ENCODE results near the gene MARCHF10.

Gene MARCHF10

DNA sequence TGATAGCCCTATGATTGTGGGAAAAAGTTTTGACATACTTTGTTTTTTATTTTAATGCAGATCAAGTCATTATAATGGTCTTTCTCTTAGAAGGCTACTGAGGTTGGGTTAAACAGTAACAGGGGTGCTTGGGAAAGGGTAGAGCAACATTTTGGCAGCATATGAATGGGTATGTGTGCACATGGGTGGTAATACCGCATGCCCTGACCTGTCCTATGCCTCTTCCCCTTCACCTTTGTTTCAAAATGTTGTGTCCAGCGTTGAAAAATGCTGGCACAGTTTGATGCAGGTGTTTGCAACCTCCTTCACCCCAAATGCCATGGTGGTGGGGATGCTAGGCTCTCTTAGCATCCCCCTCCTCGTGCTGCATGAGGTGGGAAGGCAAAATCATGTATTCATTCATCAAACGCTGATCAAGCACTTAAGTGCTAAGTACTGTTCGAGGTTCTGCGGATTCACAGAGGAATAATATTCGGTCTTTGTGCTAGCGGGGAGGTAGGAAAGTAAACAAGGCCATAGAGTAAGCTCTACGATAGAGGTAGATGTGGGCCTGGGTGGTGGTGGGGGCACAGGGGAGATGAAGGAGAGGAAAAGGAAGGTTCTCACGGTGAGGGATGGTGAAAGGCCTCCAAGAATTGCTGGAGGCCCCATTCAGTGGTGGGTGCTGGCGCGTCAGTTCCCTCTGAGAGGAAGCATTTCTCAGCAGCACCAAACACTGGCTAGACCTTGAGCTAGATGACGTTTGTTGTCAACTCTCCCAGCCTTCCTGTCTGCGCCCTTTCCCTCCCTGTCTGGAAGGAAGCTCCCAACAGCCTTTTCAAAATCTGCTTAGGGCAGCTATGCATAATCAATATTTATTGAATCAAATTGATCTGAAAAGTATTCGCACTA lies 13.3 kb upstream of the MARCHF10 start:
- no peak for FAIRE-seq

DNA sequence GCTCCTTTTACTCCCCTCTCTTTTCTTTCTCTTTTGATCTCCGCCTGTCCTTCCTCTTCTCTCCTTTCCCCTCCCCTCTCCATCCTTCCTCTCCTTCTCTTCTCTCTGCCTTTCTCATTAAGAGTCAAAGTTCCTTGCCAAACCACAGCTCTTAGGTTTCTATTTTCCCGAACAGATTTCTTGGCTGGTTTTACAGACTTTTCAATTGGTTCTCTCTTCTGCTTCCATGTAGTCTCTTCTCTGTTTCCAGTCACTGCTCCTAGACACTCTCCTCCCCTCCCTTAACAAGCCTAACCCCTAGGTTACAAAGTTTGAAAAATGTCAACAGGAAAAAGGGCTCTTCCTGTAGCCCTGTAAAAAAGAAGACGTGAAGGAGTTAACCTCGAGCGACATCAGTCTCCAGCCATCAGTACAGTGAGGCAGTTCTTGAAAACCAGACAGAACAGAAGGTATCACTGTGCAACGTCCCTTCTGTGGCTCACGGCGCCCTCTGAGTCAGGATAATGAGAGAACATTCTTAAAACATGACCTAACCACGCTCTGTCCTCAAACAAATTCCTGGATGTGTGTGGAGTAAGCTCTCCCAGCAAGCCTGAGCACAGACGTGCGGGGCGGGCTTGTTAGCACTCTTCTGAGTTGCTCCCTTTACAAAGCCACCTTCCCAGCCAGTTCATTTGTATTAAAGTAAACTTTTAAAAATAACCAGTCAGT lies 11.6 kb upstream of the MARCHF10 start:
- FAIRE-seq: peak; percentile 43

DNA sequence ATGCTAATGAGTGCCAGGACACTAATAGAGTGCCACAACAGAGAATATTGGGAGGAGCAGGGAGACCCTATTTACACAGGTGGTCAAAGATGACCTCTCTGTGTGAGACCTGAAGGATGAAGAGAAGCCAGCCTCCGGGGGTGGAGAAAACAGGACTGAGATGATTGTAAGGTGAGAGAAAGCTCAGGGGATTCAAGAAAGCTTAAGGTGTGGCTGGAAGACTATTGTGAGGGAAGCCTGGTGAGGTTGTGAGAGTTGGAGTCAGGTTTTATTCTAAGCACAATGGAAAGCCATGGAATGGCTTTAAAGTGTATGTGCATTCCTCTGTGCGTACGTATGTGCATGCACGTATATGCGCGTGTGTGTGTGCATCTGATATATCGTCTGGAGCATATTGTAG lies 10.4 kb upstream of the MARCHF10 start:
- FAIRE-seq: no peak

DNA sequence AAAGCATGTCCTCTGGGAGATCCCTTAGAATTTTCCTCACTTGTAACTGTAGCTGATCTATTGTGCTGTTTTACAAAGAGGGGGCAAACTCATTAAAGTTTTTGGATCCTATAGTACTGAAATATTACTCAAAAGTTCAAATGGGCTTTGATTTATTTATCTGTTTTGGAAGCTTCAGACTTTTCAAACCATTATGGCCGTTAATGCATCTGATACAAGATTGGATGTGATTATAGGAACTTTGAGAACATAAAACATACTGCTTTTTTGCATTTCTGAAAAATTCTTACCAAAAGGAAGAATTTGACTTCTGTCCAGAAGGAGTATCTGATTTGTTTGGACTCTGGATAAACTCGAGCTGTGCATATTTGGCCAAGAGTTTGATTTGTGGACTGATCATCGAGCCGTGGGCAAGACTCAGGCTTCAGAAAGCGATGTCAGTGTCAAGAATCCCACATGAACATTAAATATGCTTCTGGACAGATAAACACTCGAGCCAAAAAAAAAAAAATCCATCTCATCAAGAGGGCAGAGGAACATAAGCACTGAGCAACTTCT lies 8.2 kb upstream of the MARCHF10 start:
- FAIRE-seq: no peak

DNA sequence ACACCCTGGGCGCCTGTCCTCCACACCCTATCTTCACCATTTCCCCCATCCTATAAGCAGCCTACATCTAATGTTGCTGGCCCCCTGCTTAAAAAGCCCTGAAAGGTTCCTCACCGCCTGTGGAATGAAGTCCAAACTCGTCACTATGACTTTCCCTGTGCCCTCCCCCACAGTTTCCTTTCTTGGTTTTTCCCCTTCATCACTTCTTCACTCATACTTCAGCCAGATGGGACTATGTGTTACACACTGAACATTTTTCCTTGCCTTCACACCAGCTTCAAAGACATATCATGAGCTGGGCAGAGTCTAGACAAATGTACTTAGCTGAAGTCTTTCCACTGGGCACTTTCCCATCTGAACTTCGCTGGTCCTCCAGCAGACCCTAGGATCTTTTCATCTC lies 1.5 kb upstream of the MARCHF10 start:
- no peak for FAIRE-seq

DNA sequence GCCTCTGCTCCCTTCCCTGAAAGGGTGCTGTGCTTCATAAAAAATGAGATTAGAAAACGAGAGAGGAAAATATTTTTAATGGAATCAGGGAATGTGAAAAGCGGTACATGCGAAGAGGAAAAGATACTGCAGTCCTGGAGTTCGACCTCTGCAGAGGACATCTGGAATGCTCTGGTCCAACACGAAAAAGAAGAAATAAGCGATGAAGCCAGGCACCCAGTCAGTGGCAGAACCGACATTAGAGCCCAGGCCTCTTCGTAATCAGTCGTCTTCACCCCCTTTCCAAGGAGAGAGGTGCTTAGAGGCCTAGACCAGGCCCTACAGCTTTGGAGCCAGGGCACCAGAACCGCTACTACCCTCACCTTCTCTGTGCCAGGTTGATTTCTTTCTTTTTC lies 459 bp upstream of the MARCHF10 start:
- no peak for FAIRE-seq

DNA sequence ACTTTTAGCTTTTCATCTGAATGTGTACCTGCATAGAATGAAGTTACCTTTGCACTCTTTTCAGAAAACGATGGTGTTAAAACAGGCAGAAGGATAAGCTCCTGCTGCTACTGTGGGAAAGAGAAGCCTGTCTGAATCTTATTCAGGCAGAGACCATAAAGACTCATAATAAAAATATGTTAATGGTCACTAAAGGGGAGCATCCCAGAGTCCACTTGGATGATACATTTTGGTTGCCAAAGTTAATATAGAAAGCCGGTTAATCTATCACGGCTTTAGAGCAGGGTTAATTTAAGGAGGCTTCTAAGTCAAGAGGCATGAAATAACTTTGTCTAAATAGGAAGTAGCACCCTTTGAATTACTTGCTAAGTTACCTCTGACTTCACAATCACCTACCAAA lies 2.9 kb downstream of the MARCHF10 start:
- FAIRE-seq: no peak

DNA sequence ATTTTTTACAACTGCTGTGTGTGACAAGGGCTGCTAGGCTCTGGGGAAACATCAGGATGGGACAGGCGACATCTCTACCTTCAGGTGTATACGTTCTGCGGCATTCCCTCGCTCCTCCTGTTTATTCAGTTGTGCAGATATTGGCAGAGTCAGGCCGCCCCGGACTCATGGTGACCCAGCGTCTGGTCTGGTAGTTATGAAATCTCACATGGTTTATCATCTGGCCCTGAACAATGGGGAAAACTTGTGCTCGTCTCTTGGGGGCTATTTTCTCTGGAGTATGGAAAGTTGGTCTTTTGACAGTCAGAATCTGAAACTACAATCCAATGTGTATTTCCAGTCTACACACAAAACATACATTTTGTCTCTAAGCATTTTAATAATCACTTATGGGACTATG lies 3.3 kb downstream of the MARCHF10 start:
- no peak for FAIRE-seq

DNA sequence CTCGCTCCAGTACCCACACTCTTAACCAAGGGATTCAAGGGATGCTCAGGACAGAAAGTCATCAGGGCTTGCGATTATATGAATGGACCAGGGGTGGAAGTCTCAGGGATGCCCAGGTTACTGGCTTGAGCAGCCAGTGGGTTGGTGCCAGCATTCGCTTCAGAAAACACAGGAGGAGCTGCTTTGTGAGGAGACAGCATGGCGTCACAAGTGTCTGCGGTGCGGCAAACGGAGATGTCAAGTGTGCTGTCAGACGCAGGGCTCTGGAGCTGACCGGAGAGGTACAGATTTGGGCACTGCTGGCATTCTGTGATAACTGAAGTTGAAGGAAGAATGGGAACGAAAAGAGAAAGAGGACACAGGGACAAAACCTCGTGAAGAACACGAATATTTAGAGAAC lies 4.1 kb downstream of the MARCHF10 start:
- no peak for FAIRE-seq

DNA sequence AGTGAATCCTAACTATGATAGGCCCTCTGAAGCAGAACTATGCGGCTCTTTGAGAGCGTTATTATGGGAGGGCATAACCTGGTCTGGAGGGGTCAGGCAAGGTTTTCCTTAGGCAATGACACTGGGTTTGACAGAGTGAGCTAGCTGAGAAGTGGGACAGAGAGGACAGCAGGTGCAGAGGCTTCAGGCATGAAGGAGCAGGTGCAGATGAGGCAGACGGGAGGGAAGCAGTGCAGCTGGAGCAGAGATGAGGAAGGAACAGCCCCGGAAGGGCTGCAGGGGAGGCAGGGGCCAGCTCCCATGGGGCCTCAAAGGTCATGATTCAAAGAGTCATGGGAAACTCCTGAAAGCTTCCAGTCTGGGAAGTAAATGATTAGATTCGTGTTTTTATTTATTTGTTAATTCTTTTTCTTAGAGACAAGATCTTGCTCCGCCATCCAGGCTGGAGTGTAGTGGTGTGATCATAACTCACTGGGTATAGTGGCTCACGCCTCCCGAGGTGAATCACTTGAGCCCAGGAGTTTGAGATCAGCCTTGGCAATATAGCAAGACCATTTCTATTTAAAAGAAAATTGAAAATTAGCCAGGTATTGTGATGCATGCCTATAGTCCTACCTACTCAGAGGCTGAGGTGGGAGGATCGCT lies 5.4 kb downstream of the MARCHF10 start:
- no peak for FAIRE-seq

DNA sequence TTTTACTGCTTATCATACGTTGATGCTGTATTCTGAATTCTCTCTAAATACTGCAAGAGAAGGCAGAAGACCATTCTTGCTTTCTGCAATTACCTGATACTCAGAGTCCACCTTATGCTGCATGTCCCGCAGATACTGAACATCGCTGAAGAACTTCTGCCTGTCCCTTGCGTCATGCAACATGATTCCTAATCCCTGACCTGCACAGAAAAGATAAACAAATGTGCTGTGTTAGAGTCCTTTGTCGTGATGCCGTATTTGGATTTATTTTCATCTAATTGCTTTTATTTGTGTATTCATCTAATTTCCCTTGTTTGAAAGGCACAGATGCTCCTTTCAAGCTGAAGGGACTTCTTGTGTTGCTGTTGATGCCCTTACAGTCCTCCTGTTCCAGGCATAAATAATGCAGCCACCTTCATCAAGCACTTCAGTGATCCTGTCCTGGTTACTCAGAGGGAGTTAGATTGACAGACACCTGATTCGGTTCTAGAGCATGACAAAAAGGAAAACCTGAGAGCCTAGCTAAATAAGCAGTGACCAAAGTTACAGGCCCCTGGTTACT lies 6.5 kb downstream of the MARCHF10 start:
- peak; percentile 53 for FAIRE-seq

DNA sequence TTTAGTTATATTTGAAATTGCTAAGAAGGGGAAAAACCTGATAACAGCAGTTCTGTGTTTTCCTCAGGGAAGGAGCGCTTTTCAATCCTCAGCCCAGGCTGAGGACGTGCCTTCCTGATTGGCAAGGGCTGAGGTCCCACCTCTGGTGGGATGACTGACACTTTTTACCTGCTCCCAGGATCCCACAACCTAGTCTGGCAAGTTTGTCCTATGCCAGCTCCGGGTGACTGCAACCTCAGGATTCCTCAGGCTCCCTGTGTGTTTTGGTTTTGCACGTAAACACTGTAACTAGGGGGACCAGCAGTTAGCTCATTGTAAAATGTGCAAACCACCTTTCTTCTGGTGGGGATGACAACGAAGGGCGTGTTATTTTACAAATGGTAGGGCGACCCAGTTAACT lies 7.5 kb downstream of the MARCHF10 start:
- peak; percentile 84 for FAIRE-seq

DNA sequence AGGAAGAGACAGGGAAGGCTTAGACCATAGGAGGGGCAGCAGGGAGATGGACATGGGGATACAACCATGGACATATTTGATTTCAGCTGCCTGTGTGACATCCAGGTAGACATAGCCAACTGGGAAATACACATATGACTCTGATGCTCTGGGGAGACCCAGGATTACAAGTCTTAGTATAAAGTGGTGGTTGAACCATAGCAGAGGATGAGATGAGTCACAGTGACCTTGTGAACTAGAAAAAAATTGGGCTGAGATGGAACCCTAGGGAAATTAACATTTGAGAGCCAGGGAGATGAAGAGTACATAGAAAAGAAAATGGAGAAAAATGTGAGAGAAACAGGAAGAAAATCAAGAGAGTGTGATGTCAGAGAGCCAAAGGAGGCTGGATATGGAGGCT lies 10.2 kb downstream of the MARCHF10 start:
- FAIRE-seq: no peak

DNA sequence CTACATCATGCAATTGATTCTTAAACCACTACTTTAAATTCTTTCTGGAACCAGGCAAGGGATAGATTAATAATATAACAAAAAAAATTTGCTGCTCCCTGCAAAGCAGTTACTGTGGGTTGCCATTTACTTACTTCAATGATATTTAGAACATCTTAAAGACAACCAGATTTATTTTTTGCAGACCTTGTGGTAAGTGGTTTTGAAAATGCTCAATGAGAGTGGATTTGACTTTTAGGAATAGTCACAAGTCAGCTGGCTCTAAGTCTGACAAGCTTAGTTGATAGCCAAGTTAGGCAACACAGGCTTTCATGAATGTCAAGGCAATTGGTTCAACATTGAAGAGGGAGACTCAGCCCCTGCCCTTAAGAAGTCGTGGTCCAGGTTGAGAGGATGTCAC lies 11.8 kb downstream of the MARCHF10 start:
- FAIRE-seq: no peak

DNA sequence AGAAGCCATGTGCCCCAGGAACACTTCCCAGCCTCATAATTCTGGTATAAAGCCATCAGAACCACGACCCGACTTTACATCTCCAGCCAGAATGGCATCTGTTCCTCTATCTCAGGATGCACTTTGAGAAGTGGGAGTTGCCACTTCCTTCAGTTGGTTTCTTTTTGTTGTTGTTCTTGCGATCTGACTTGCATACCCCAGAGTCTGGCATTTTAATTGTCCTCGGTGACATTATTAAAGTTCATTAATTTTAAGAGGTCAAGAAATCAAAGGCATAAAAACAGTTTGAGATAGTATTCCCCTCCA lies 13.5 kb downstream of the MARCHF10 start:
- FAIRE-seq: no peak

DNA sequence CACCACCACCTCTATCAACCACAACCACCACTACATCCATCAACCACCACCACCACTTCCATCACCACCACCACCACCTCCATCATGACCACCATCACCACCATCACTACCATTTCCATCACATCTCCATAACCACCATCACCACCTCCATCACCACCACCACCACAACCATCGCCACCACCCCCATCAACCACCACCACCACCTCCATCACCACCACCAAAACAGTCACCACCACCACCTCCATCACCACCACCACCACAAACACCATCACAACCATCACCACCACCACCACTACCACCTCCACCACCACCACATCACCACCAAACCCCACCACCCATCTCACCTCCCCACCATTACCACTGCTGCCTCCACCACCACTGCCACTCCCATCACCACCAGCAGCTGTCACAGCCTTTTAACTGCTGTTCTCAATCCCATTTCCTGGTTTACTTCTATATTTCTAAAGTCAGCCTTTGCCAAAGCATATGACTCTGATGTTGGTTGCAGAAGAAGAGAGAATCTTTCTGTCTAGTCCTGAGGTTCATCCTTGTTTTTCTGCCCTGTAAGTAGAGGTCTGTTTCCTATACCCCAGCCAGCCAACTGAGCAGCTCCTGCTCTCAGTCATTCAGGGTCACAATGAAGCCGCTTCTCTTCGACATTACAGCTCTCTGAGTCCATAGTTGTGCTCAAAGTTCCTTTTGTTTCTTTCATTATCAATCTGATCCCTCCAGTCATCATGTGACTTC lies 14.0 kb downstream of the MARCHF10 start:
- no peak for FAIRE-seq

DNA sequence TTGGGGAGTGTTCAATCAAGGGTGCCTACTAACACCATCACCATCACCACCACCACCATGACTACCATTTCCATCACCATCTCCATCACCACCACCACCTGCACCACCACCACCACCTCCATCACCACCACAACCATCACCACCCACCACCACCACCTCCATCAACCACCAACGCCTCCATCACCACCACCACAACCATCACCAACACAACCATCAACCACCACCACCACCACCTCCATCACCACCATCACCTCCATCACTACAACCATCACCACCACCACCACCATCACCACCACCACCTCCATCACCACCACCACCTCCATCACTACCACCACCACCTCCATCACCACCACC lies 15.7 kb downstream of the MARCHF10 start:
- FAIRE-seq: no peak

DNA sequence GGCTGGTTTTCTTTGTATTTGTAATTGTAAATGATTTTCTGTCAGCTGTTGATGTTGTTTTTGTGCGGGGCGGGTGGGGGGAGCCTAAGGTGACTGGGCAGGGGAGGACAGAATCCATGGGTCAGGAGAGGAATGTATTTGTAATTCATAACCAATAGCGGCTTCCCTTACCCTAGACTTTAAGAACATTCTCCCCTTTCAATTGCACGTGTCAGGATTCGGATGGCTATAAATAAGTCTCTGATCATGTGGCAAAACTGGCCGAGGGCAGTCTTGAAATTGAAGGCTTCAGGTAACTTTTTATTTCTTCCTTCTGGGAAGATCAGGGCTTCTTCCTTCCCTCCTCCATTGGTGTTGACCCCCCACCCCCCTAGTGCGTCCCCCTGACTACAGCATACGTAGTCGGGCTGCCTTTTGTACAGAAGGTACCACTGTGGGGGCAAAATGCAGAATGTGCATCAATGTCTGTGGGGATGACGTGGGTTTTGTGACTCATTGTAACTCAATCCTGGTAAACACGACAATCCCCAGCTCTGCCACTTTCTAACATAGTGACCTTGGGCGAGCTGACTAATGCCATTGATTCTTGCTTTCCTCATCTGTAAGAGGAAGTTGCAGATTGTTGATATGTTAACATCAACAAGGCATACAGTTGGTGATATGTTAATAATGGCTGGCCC lies 16.2 kb downstream of the MARCHF10 start:
- FAIRE-seq: peak; percentile 45

DNA sequence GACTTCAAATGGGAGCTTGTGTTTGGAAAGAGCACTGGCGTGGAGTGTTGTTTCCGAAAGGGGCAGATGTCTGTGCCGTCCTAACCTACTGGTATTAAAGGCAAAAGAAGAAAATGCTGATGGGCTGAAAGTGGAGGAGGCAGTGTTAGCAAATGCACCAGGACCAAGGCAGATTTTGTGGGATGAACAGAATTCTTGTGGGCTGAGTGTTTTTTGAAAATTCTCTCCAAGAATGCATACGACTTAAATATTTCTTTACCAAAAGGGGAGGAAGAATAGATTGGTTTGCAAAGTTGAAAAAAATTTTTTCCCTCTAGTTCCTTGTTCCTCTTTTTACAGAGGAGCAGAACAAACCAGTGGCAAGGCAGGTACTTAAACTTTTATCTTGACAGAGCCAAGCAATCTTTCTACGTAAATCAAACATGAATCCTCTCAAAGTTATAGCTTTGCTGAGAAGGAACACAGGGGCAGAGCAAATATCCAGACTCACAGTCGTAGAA lies 16.8 kb downstream of the MARCHF10 start:
- peak; percentile 21 for FAIRE-seq

DNA sequence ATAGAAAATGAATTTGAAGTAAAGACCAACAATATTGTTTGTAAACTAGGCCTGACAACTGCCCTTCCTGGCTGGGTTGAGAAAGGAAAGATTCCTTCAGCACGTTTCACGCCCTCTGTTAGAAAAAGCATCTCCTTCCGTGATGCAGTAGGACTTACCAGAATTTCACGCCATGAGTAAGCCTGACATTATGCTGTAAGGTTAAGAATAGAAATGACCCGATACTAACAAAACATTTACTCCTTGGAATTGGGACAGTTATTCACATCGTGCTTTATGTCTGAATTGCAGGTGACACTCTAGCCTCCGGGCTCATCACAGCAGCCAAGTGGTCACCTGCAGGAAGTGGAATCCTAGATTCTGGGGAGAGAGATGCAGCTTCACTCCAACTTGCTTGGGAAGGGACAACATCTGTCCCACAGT lies 17.5 kb downstream of the MARCHF10 start:
- no peak for FAIRE-seq

DNA sequence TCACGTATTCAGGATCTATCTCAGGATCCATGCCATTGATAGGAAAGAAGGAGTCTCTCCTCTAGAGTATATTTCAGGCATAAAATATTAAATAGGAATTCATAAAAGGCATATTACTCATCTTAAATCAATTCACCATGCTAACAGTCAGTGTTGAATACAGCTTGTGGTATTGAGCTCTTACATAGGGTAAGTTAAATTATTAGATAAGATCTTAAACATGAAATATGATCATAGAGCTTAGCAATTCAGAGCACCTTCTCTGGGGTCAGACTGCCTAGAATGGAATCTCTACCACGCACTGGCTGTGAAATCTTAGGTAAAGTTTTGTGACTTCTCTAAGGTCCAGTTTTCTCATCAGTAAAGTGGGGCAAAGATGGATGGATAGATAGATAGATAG lies 20.7 kb downstream of the MARCHF10 start:
- FAIRE-seq: no peak

DNA sequence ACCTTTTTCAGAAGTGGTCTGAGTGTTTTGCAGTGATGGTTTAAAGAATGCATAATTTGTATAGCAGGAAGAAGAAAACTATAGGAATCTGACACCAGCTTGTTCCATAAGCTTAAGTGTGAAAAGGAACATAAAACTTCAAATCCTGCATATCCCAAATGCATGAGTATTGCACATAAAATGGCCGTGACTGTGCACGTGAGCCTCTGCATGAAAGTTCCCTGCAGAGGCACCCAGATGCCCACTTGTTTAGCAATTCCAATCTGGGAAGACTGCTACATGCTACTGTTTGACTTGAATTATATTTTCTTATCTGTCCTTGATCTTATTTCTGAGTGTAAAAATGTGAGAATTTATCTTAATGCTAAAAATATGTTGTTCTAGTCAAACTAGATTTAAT lies 21.5 kb downstream of the MARCHF10 start:
- no peak for FAIRE-seq

Data from islet of Langerhans (tissue), 1 donor.